GM23338 (cell line): Measurements from ENCODE around the gene CDIPT. TPM values are rescaled to one million over a fixed set of nuclear protein-coding genes. Genes with fewer than 3 reads are reported as not detected.

Source experiments
- polyA plus RNA-seq: library from polyadenylated mRNA; unstranded; fragments of >200 nt; fragmentation: Nextera tagmentation; extraction: Ambion mirVana; gene quantifications from 2 replicates; pipeline ENCODE4 v1.2.1, GENCODE V29; 2016
- small RNA-seq: library from RNA; depleted of rRNA; stranded (forward); fragments of <200 nt; gene quantifications from one replicate; pipeline ENCODE3, GENCODE V24; 2014; ENCODE audit warnings: low replicate concordance
- total RNA-seq: library from RNA; depleted of rRNA; stranded (reverse); fragments of >200 nt; shearing (Covaris generic); gene quantifications from 2 replicates; pipeline ENCODE4 v1.2.3, GENCODE V29; 2014; rRNA removed

CDIPT gene
- total and polyA plus RNA-seq, 2 experiments from 2014 or later, result 36.2 to 78.1 TPM

Small RNAs within 50 kb of the gene (small RNA-seq; reads per million reads assigned to genes)
- gene AC009133.6, result not detected
- not detected for gene AC120114.4

Other genes with a start within 250 kb of the CDIPT start
- gene SPN, start 200.0 kb downstream of the CDIPT start, total RNA-seq, result 2.1 and 2.3 TPM in 2 replicates
- 0.52 and 0.82 TPM in 2 replicates for gene SPN, start 200.0 kb downstream of the CDIPT start, polyA plus RNA-seq
- gene QPRT, start 184.0 kb downstream of the CDIPT start, total RNA-seq, result 102 and 128 TPM in 2 replicates
- 65.4 and 79.1 TPM in 2 replicates for gene QPRT, start 184.0 kb downstream of the CDIPT start, polyA plus RNA-seq
- not detected in 2 replicates for gene C16orf54, start 117.2 kb downstream of the CDIPT start, total RNA-seq
- gene C16orf54, start 117.2 kb downstream of the CDIPT start, polyA plus RNA-seq, result 2.0 and 3.2 TPM in 2 replicates
- gene ZG16, start 85.0 kb downstream of the CDIPT start, total RNA-seq, result not detected in 2 replicates
- gene ZG16, start 85.0 kb downstream of the CDIPT start, polyA plus RNA-seq, result not detected in 2 replicates
- gene KIF22, start 72.5 kb downstream of the CDIPT start, total RNA-seq, result 179 and 192 TPM in 2 replicates
- gene KIF22, start 72.5 kb downstream of the CDIPT start, polyA plus RNA-seq, result 110 and 120 TPM in 2 replicates
- 181 and 270 TPM in 2 replicates for gene MAZ, start 56.7 kb downstream of the CDIPT start, total RNA-seq
- gene MAZ, start 56.7 kb downstream of the CDIPT start, polyA plus RNA-seq, result 155 and 170 TPM in 2 replicates
- gene PRRT2, start 51.0 kb downstream of the CDIPT start, total RNA-seq, result 8.9 and 13.3 TPM in 2 replicates
- gene PRRT2, start 51.0 kb downstream of the CDIPT start, polyA plus RNA-seq, result 13.6 and 16.6 TPM in 2 replicates
- 59.7 and 67.6 TPM in 2 replicates for gene PAGR1, start 47.1 kb downstream of the CDIPT start, total RNA-seq
- 76.7 and 78.7 TPM in 2 replicates for gene PAGR1, start 47.1 kb downstream of the CDIPT start, polyA plus RNA-seq
- gene MVP, start 42.8 kb downstream of the CDIPT start, total RNA-seq, result 2.6 and 3.7 TPM in 2 replicates
- gene MVP, start 42.8 kb downstream of the CDIPT start, polyA plus RNA-seq, result 1.4 and 2.0 TPM in 2 replicates
- 55.8 and 71.9 TPM in 2 replicates for gene SEZ6L2, start 36.3 kb upstream of the CDIPT start, total RNA-seq
- gene SEZ6L2, start 36.3 kb upstream of the CDIPT start, polyA plus RNA-seq, result 17.8 and 18.0 TPM in 2 replicates
- 11.3 and 20.6 TPM in 2 replicates for gene ASPHD1, start 37.3 kb upstream of the CDIPT start, total RNA-seq
- 12.4 and 15.5 TPM in 2 replicates for gene ASPHD1, start 37.3 kb upstream of the CDIPT start, polyA plus RNA-seq
- gene KCTD13, start 63.0 kb upstream of the CDIPT start, total RNA-seq, result 8.9 and 12.2 TPM in 2 replicates
- gene KCTD13, start 63.0 kb upstream of the CDIPT start, polyA plus RNA-seq, result 8.7 and 10.1 TPM in 2 replicates
- gene TMEM219, start 98.9 kb upstream of the CDIPT start, total RNA-seq, result 39.2 and 50.0 TPM in 2 replicates
- gene TMEM219, start 98.9 kb upstream of the CDIPT start, polyA plus RNA-seq, result 81.5 and 82.3 TPM in 2 replicates
- 36.5 and 45.2 TPM in 2 replicates for gene TAOK2, start 110.6 kb upstream of the CDIPT start, total RNA-seq
- gene TAOK2, start 110.6 kb upstream of the CDIPT start, polyA plus RNA-seq, result 8.8 and 10.1 TPM in 2 replicates
- gene HIRIP3, start 132.4 kb upstream of the CDIPT start, total RNA-seq, result 10.4 and 13.4 TPM in 2 replicates
- gene HIRIP3, start 132.4 kb upstream of the CDIPT start, polyA plus RNA-seq, result 18.5 and 19.1 TPM in 2 replicates
- gene INO80E, start 133.0 kb upstream of the CDIPT start, total RNA-seq, result 71.0 and 92.8 TPM in 2 replicates
- gene INO80E, start 133.0 kb upstream of the CDIPT start, polyA plus RNA-seq, result 66.0 and 66.2 TPM in 2 replicates
- gene DOC2A, start 147.8 kb upstream of the CDIPT start, total RNA-seq, result 7.5 and 10.0 TPM in 2 replicates
- gene DOC2A, start 147.8 kb upstream of the CDIPT start, polyA plus RNA-seq, result 9.8 and 10.4 TPM in 2 replicates
- gene C16orf92, start 160.0 kb upstream of the CDIPT start, total RNA-seq, result not detected in 2 replicates
- gene C16orf92, start 160.0 kb upstream of the CDIPT start, polyA plus RNA-seq, result 0.34 and 0.56 TPM in 2 replicates
- 28.2 and 37.4 TPM in 2 replicates for gene TLCD3B, start 168.0 kb upstream of the CDIPT start, total RNA-seq
- 14.2 and 16.3 TPM in 2 replicates for gene TLCD3B, start 168.0 kb upstream of the CDIPT start, polyA plus RNA-seq
- gene ALDOA, start 202.5 kb upstream of the CDIPT start, total RNA-seq, result 1,113 and 1,306 TPM in 2 replicates
- gene ALDOA, start 202.5 kb upstream of the CDIPT start, polyA plus RNA-seq, result 1,054 and 1,067 TPM in 2 replicates
- 108 and 120 TPM in 2 replicates for gene PPP4C, start 212.8 kb upstream of the CDIPT start, total RNA-seq
- gene PPP4C, start 212.8 kb upstream of the CDIPT start, polyA plus RNA-seq, result 169 and 170 TPM in 2 replicates
- gene TBX6, start 228.7 kb upstream of the CDIPT start, total RNA-seq, result 1.1 and 2.3 TPM in 2 replicates
- 1.9 and 2.4 TPM in 2 replicates for gene TBX6, start 228.7 kb upstream of the CDIPT start, polyA plus RNA-seq
- gene YPEL3, start 233.0 kb upstream of the CDIPT start, total RNA-seq, result 21.8 and 27.8 TPM in 2 replicates
- 81.7 and 86.1 TPM in 2 replicates for gene YPEL3, start 233.0 kb upstream of the CDIPT start, polyA plus RNA-seq